Measurements from ENCODE around the gene TRIM49.
"Not testable (repeated sequence)": the region's sequence is repeated elsewhere in the genome, so short reads cannot be mapped to it uniquely, and the experiment has no call there.

DNA sequence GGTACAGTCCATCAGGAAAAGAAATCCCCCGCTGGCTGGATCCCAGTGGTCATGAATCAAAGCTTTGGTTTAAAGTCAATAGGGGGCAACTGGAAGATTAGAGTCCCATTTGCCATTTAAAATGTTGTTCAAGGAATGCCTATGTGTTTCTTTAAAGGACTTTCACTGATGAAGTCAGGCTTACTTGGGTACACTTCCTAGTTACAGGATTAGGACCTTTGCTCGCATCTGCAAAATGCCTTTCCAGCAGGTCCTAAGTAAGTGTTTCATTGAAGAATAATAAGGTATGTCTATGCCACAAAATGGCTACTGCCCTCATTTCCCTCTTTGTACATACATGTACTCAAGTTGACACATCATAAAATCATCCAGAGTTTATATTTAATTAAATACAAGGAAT is at the start of gene TRIM49:
- TF ChIP-seq ZNF121 (CRISPR knock-in tag; IDR thresholded peaks at IDR 0.05); CTCF (IDR thresholded peaks at IDR 0.05); ZNF138 (CRISPR knock-in tag; conservative IDR thresholded peaks at IDR 0.05); ATF2 (CRISPR knock-in tag; IDR thresholded peaks at IDR 0.05; ENCODE audit: borderline replicate concordance, low read depth); ZNF281 (CRISPR knock-in tag; IDR thresholded peaks at IDR 0.05); TP53 (CRISPR knock-in tag; IDR thresholded peaks at IDR 0.05); SP1 (CRISPR knock-in tag; conservative IDR thresholded peaks at IDR 0.05); HMGXB4 (CRISPR knock-in tag; IDR thresholded peaks at IDR 0.05); OVOL2 (CRISPR knock-in tag; IDR thresholded peaks at IDR 0.05; ENCODE audit: borderline replicate concordance); ZNF263 (CRISPR knock-in tag; IDR thresholded peaks at IDR 0.05; ENCODE audit: low read depth): not testable (repeated sequence)
- TF ChIP-seq, protein P1, sequence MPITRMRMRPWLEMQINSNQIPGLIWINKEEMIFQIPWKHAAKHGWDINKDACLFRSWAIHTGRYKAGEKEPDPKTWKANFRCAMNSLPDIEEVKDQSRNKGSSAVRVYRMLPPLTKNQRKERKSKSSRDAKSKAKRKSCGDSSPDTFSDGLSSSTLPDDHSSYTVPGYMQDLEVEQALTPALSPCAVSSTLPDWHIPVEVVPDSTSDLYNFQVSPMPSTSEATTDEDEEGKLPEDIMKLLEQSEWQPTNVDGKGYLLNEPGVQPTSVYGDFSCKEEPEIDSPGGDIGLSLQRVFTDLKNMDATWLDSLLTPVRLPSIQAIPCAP (CRISPR knock-in tag; IDR thresholded peaks at IDR 0.05), result not testable (repeated sequence)
- TF ChIP-seq, protein P2, sequence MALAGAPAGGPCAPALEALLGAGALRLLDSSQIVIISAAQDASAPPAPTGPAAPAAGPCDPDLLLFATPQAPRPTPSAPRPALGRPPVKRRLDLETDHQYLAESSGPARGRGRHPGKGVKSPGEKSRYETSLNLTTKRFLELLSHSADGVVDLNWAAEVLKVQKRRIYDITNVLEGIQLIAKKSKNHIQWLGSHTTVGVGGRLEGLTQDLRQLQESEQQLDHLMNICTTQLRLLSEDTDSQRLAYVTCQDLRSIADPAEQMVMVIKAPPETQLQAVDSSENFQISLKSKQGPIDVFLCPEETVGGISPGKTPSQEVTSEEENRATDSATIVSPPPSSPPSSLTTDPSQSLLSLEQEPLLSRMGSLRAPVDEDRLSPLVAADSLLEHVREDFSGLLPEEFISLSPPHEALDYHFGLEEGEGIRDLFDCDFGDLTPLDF (CRISPR knock-in tag; IDR thresholded peaks at IDR 0.05), result not testable (repeated sequence)
- TF ChIP-seq, protein P3, sequence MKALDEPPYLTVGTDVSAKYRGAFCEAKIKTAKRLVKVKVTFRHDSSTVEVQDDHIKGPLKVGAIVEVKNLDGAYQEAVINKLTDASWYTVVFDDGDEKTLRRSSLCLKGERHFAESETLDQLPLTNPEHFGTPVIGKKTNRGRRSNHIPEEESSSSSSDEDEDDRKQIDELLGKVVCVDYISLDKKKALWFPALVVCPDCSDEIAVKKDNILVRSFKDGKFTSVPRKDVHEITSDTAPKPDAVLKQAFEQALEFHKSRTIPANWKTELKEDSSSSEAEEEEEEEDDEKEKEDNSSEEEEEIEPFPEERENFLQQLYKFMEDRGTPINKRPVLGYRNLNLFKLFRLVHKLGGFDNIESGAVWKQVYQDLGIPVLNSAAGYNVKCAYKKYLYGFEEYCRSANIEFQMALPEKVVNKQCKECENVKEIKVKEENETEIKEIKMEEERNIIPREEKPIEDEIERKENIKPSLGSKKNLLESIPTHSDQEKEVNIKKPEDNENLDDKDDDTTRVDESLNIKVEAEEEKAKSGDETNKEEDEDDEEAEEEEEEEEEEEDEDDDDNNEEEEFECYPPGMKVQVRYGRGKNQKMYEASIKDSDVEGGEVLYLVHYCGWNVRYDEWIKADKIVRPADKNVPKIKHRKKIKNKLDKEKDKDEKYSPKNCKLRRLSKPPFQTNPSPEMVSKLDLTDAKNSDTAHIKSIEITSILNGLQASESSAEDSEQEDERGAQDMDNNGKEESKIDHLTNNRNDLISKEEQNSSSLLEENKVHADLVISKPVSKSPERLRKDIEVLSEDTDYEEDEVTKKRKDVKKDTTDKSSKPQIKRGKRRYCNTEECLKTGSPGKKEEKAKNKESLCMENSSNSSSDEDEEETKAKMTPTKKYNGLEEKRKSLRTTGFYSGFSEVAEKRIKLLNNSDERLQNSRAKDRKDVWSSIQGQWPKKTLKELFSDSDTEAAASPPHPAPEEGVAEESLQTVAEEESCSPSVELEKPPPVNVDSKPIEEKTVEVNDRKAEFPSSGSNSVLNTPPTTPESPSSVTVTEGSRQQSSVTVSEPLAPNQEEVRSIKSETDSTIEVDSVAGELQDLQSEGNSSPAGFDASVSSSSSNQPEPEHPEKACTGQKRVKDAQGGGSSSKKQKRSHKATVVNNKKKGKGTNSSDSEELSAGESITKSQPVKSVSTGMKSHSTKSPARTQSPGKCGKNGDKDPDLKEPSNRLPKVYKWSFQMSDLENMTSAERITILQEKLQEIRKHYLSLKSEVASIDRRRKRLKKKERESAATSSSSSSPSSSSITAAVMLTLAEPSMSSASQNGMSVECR (CRISPR knock-in tag; IDR thresholded peaks at IDR 0.05; ENCODE audit: borderline replicate concordance), result not testable (repeated sequence)

All from WTC11 (cell line).